ENCODE measurements around the gene SLC12A7.

SLC12A7 gene

DNA sequence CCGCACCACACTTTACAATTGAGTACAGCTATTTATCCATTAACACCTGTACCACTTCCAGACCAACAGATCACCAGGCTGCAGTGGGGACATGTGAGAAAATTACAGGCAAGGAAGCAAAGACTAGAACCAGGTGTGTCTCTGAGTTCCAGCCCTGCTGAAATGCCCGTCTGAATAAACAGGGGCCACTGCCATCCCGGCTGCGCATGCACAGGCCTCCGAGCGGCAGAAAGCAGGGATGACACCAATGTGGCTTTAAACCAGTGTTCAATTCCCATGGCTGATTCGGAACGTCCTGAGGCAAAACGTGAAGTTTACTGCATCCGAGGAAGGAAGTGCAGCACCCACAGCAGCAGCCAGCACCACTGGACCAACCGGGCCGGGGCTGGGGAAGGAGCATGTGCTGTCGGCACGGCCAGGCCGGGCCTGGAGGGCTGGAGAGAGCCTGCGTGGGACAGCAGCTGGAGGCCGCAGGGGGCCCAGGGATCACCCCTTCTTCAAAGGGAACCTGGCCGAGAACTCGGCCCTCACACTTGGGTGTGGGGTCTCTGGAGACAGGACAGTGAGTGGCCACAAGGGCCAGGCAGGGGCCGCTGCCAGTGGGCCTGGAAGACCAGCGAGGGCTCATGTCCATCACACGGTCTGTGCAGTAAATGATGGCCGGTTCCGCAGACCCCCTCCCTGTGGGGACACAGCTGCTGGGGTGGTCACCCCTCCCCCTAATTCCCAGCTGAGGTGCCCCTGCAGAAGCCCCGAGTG, 33.0 kb upstream of the SLC12A7 start:
- TF ChIP-seq, protein P1, sequence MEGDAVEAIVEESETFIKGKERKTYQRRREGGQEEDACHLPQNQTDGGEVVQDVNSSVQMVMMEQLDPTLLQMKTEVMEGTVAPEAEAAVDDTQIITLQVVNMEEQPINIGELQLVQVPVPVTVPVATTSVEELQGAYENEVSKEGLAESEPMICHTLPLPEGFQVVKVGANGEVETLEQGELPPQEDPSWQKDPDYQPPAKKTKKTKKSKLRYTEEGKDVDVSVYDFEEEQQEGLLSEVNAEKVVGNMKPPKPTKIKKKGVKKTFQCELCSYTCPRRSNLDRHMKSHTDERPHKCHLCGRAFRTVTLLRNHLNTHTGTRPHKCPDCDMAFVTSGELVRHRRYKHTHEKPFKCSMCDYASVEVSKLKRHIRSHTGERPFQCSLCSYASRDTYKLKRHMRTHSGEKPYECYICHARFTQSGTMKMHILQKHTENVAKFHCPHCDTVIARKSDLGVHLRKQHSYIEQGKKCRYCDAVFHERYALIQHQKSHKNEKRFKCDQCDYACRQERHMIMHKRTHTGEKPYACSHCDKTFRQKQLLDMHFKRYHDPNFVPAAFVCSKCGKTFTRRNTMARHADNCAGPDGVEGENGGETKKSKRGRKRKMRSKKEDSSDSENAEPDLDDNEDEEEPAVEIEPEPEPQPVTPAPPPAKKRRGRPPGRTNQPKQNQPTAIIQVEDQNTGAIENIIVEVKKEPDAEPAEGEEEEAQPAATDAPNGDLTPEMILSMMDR (conservative IDR thresholded peaks at IDR 0.05): no peak

DNA sequence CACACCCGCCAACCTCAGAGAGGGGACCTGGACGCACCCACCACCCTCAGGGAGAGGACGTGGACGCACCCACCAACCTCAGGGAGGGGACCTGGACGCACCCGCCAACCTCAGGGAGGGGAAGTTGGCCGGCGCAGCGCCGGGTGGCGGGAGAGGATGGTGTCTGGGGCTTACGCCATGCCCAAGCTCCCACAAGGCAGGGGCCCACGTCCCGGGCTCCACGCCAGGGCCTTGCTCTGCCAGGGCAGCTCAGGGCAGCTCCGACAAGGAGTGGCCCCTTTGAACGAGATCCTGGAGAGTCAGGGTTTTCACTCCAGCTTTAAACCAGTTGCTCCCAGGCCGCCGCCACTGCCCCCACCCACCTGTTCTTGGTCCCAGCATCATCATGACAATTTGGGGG, 32.2 kb upstream of the SLC12A7 start:
- TF ChIP-seq, protein P1 (conservative IDR thresholded peaks at IDR 0.05): no peak
- no peak overlapping the region for H3K27ac ChIP-seq

More for the DNA sequence above, 33.0 kb upstream of the SLC12A7 start:
- H3K27ac ChIP-seq: peak overlapping the region; percentile 21; the same call in 1 of the 2 replicates

DNA sequence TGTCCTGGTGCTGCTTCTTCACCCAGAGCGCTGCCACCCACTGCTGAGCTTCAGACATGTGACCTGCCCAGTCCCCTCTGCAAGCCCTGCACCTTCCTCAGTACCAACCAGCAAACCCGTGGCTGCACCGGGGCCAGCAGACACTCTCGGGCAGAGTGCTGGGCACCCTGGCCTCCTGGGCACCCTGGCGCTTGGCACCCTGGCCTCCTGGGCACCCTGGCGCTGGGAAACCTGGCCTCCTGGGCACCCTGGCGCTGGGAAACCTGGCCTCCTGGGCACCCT, 31.7 kb upstream of the SLC12A7 start:
- TF ChIP-seq, protein P1 (conservative IDR thresholded peaks at IDR 0.05): no peak
- H3K27ac ChIP-seq: no peak overlapping the region

DNA sequence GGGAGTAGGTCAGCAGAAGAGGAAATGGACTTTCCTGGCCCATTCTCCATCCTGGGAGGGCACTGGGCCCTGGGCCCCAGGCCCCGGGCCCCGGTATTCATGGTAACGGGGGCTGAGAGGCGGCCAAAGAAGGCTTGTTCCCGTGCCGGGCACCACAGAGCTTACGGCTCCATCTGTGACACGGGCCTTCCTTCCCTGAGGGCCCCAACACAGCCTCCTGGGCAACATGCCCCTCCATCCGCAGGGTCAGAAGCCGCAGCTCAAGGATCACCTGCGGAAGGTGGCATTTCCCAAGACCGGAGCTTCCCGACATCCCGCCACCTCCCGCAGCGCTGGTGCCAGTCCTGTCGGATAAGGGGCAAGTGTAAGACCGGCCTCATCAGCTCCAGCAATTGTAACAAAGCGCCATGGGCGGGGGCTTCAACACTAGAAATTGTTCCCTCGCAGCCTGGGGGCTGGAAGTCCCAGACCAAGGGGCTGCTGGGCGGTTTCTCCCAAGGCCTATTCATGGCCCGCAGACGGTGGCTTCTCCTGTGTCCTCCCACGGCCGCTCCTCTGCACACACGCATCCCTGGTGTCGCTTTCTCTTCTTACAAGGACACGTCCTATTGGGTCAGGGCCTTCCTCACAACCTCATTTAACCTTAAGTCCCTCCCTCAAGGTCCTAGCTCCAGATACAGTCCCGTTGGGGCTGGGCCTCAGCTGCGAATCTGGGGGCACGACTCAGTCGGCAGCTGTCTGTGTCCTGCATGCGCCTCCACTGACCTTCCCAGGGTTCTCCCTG, 31.2 kb upstream of the SLC12A7 start:
- no peak overlapping the region for H3K27ac ChIP-seq
- TF ChIP-seq, protein P1 (conservative IDR thresholded peaks at IDR 0.05): no peak

DNA sequence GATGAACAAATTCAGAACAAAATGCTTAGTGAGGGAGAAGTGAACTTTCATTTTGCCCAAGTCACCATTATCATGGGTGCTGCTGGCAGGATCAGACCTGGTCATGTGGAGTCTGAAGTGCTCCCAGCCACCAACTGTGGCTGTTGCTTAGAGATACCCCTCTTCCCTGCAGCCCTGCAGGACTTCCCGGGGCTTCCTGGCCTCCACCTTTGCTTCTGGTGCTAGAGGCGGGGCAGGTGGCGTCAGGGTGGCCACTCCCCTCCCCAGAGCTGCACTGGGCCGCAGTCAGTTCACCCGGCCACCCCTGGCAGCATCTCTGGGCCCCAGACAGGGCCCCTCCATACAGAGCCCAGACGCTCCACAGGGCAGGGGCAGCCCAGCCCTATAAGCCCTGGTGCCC, 30.0 kb upstream of the SLC12A7 start:
- H3K27ac ChIP-seq: no peak overlapping the region

DNA sequence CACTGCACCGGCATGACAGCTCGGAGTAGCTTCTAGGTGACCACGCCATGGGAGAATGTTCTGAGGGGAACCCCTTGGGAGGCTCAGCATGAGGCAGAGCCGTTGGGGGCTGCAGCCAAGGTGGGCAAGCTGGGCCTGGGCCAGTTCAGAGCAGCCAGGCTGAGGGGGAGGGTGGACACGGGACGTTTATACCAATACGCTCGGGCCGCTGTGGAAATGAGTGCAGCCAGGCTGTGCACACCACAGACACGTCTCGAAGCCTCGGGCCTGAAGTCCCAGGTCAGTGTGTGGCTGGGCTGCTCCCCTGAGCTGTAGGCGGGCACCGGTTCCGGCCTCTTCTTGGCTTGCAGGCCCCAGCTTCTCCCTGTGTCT, 28.9 kb upstream of the SLC12A7 start:
- no peak overlapping the region for H3K27ac ChIP-seq
- TF ChIP-seq, protein P1 (conservative IDR thresholded peaks at IDR 0.05): no peak

More for the DNA sequence above, 30.0 kb upstream of the SLC12A7 start:
- TF ChIP-seq, protein P1 (conservative IDR thresholded peaks at IDR 0.05): no peak

DNA sequence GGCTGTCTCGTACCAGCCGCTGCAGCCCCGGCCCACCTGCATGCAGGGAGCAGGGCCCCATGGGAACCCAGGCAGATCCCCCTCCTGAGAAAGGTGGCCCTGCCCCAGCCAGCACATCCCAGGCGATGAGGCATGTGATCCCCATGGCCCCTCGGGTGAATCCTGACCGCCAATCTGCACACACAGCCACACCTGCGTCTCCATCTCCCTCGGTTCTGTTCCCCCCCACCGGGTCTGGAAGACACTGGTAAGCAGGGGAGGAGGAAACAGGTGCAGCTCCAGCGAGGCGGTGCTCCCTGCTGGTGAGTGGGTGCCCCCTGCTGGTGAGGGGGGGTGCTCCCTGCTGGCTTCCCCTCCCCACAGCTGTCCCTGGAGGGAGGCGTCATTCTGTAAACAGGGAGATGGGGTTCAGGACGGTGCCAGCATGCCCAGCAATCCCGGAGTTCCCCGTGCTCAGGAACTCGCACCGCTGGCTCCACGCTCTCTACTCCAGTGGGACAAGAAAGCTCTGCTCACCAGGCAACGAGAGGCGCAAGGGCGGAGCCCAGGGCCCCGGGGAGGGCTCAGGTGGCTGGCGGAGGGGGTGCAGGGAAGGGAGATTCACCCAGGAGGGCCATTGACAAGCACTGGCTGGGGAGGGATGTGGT, 28.4 kb upstream of the SLC12A7 start:
- TF ChIP-seq, protein P1 (conservative IDR thresholded peaks at IDR 0.05): peak; percentile 91
- H3K27ac ChIP-seq: no peak overlapping the region

Measured in VCaP (cell line).